WTC11 (cell line): ENCODE results near the gene RAB3B. TPM values are rescaled to one million over a fixed set of nuclear protein-coding genes. Genes with fewer than 3 reads are reported as not detected.

ENCODE experiments used
- ATAC-seq: fragments of 200-7000 bp; cut with Tn5 transposase; 2 replicates; pipeline ENCODE4 v1.10.0; 2021; ENCODE audit warnings: mild to moderate bottlenecking, moderate library complexity
- CTCF ChIA-PET: fragments of 300-600 bp; sonication (Branson Sonifier 250); formaldehyde crosslinking; loops from one replicate; lab custom pipeline; 2021; ENCODE audit warnings: antibody characterized with exemption; lab: Charles Lee
- POLR2A ChIA-PET: fragments of 350-600 bp; sonication (Branson Sonifier 250); formaldehyde crosslinking; loops from one replicate; lab custom pipeline; 2021; ENCODE audit warnings: antibody characterized with exemption; lab: Charles Lee
- DNase-seq: peaks from one replicate; pipeline ENCODE4 v3.0.0; 2021; ENCODE audit warnings: low spot score
- H3K27ac Mint-ChIP-seq: 2 replicates; pipeline ENCODE4 v1.8.0; 2021; ENCODE audit warnings: mixed read lengths
- H3K27me3 Mint-ChIP-seq: 2 replicates; pipeline ENCODE4 v1.8.0; 2021; ENCODE audit warnings: low read depth, mild to moderate bottlenecking, moderate library complexity, mixed read lengths
- H3K36me3 Mint-ChIP-seq: 2 replicates; pipeline ENCODE4 v1.8.0; 2021; ENCODE audit warnings: mixed read lengths
- H3K4me1 Mint-ChIP-seq: 2 replicates; pipeline ENCODE4 v1.8.0; 2022; ENCODE audit warnings: mixed read lengths
- H3K4me3 Mint-ChIP-seq: 2 replicates; pipeline ENCODE4 v1.8.0; 2021; ENCODE audit warnings: mild to moderate bottlenecking, moderate library complexity, mixed read lengths
- H3K9me3 Mint-ChIP-seq: 2 replicates; pipeline ENCODE4 v1.8.0; 2021; ENCODE audit warnings: mixed read lengths
- ARID4B ChIP-seq: sonication (generic); formaldehyde crosslinking; IDR thresholded peaks from 2 replicates; pipeline ENCODE4 v1.8.0; 2023; ENCODE audit warnings: missing genetic modification reagents, mild to moderate bottlenecking, borderline replicate concordance
- ATF2 ChIP-seq: sonication (generic); formaldehyde crosslinking; IDR thresholded peaks from 2 replicates; pipeline ENCODE4 v1.8.1; 2022; ENCODE audit warnings: low read depth, missing genetic modification reagents, borderline replicate concordance
- ESRRA ChIP-seq: sonication (generic); formaldehyde crosslinking; IDR thresholded peaks from 2 replicates; pipeline ENCODE4 v1.8.1; 2022; ENCODE audit warnings: mild to moderate bottlenecking, missing genetic modification reagents, borderline replicate concordance
- FOXP1 ChIP-seq: sonication (generic); formaldehyde crosslinking; IDR thresholded peaks from 2 replicates; pipeline ENCODE4 v1.8.0; 2022; ENCODE audit warnings: missing genetic modification reagents, mild to moderate bottlenecking, moderate library complexity, borderline replicate concordance
- GRHL2 ChIP-seq: fragments of 250-450 bp; sonication (Bioruptor Pico); IDR thresholded peaks from 2 replicates; pipeline ENCODE4 v1.8.0; 2022; ENCODE audit warnings: mild to moderate bottlenecking, moderate library complexity; ENCODE audit not compliant: insufficient replicate concordance, severe bottlenecking
- KAT7 ChIP-seq: sonication (generic); formaldehyde crosslinking; IDR thresholded peaks from 2 replicates; pipeline ENCODE4 v1.8.1; 2023; ENCODE audit warnings: missing genetic modification reagents, mild to moderate bottlenecking, borderline replicate concordance
- MLX ChIP-seq: sonication (generic); formaldehyde crosslinking; IDR thresholded peaks from 2 replicates; pipeline ENCODE4 v1.8.1; 2023; ENCODE audit warnings: mild to moderate bottlenecking, missing genetic modification reagents, moderate library complexity
- MXD4 ChIP-seq: fragments of 250-450 bp; sonication (Bioruptor Pico); IDR thresholded peaks from 2 replicates; pipeline ENCODE4 v1.8.0; 2021; ENCODE audit warnings: mild to moderate bottlenecking, moderate library complexity, borderline replicate concordance
- MYBL2 ChIP-seq: sonication (generic); formaldehyde crosslinking; IDR thresholded peaks from 2 replicates; pipeline ENCODE4 v1.8.1; 2023; ENCODE audit warnings: mild to moderate bottlenecking, moderate library complexity, missing genetic modification reagents
- TEAD1 ChIP-seq: sonication (generic); formaldehyde crosslinking; IDR thresholded peaks from 2 replicates; pipeline ENCODE4 v1.8.0; 2022; ENCODE audit warnings: mild to moderate bottlenecking, missing genetic modification reagents
- ZNF121 ChIP-seq: sonication (generic); formaldehyde crosslinking; IDR thresholded peaks from 2 replicates; pipeline ENCODE4 v1.8.0; 2023; ENCODE audit warnings: missing genetic modification reagents
- ZNF423 ChIP-seq: fragments of 250-450 bp; sonication (Bioruptor Pico); IDR thresholded peaks from 2 replicates; pipeline ENCODE4 v2.1.2; 2022; ENCODE audit warnings: mild to moderate bottlenecking, moderate library complexity
- ZNF671 ChIP-seq: fragments of 250-450 bp; sonication (Bioruptor Pico); IDR thresholded peaks from 2 replicates; pipeline ENCODE4 v1.8.0; 2021; ENCODE audit warnings: mild to moderate bottlenecking
- total RNA-seq: library from RNA; stranded (reverse); gene quantifications from 3 replicates; pipeline ENCODE4 v1.2.3, GENCODE V29; 2021
- TF ChIP-seq, protein P1 (sequence below): fragments of 250-450 bp; sonication (Bioruptor Pico); IDR thresholded peaks from 2 replicates; pipeline ENCODE4 v1.8.0; 2021; ENCODE audit warnings: mild to moderate bottlenecking
- TF ChIP-seq, protein P2 (sequence below): fragments of 250-450 bp; sonication (Bioruptor Pico); IDR thresholded peaks from 2 replicates; pipeline ENCODE4 v1.9.0; 2021; ENCODE audit warnings: mild to moderate bottlenecking

RAB3B gene
- total RNA-seq, 1 experiment from 2014 or later: 36.9 TPM

GRCh38 chr1:51982161-51982560 lies 8.3 kb downstream of the RAB3B start:
- ChIA-PET POLR2A (no interaction called here), CTCF (no interaction called here)
- TF ChIP-seq, protein P1, sequence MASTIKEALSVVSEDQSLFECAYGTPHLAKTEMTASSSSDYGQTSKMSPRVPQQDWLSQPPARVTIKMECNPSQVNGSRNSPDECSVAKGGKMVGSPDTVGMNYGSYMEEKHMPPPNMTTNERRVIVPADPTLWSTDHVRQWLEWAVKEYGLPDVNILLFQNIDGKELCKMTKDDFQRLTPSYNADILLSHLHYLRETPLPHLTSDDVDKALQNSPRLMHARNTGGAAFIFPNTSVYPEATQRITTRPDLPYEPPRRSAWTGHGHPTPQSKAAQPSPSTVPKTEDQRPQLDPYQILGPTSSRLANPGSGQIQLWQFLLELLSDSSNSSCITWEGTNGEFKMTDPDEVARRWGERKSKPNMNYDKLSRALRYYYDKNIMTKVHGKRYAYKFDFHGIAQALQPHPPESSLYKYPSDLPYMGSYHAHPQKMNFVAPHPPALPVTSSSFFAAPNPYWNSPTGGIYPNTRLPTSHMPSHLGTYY (CRISPR knock-in tag): no peak
- TF ChIP-seq ATF2 (CRISPR knock-in tag): no peak
- no peak for TF ChIP-seq GRHL2 (CRISPR knock-in tag)
- no peak for TF ChIP-seq ZNF121 (CRISPR knock-in tag)
- TF ChIP-seq MLX (CRISPR knock-in tag): no peak
- no peak for TF ChIP-seq KAT7 (CRISPR knock-in tag)
- no peak for TF ChIP-seq ARID4B (CRISPR knock-in tag)
- no peak overlapping the region for H3K4me3 Mint-ChIP-seq
- H3K9me3 Mint-ChIP-seq: no peaks in the 10 kb centered on the region
- DNase-seq: no peak
- H3K36me3 Mint-ChIP-seq: peaks cover 16% of the 10 kb centered on the region
- no peaks in the 10 kb centered on the region for H3K27me3 Mint-ChIP-seq
- peaks cover 6% of the 10 kb centered on the region for H3K4me1 Mint-ChIP-seq
- no peak for ATAC-seq
- no peak overlapping the region for H3K27ac Mint-ChIP-seq

DNA sequence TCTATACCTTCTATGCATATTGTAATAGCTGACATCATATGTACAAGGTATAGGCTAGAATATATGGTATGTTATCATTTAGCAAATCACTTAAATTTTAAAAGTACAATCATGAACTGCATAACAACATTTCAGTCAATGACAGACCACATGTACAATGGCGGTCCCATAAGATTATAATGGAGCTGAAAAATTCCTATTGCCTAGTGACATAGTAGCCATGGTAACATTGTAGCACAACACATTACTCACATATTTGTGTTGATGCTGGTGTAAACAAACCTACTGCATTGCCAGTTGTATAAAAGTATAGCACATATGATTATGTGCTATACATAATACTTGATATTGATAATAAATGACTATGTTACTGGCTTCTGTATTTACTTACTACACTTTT lies 8.9 kb downstream of the RAB3B start:
- Mint-ChIP-seq H3K27me3 (no peaks in the 10 kb centered on the region), H3K27ac (no peak overlapping the region), H3K9me3 (no peaks in the 10 kb centered on the region), H3K4me1 (peaks cover 1% of the 10 kb centered on the region), H3K4me3 (no peak overlapping the region), H3K36me3 (peaks cover 18% of the 10 kb centered on the region)
- ATAC-seq: no peak
- ChIA-PET CTCF (no interaction called here), POLR2A (no interaction called here)
- no peak for DNase-seq
- no peak for TF ChIP-seq ESRRA
- no peak for TF ChIP-seq ZNF671 (CRISPR knock-in tag)
- no peak for TF ChIP-seq ZNF423 (CRISPR knock-in tag)

DNA sequence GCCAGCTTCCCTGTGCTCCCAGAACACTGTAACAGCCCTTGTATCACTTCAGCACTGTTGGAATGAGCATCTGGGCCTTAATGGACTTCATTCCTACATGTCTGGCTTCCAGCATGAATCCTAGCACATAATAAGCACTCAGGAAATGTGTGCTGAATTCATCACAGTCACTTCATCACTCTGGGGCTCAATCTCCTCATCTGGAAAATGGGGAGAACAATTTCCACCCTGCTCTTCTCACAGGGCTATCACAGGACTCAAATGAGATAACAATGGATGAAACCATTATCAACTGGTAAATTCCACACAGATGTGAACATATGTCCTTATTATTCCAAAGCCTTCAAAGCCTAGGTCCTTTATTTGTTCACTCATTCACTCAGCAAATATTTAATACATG lies 12.4 kb downstream of the RAB3B start:
- H3K27ac Mint-ChIP-seq: no peak overlapping the region
- H3K36me3 Mint-ChIP-seq: peaks cover 41% of the 10 kb centered on the region
- H3K4me3 Mint-ChIP-seq: no peak overlapping the region
- no peaks in the 10 kb centered on the region for H3K9me3 Mint-ChIP-seq
- DNase-seq: no peak
- ChIA-PET CTCF (no interaction called here), POLR2A (no interaction called here)
- TF ChIP-seq MXD4 (CRISPR knock-in tag): no peak
- TF ChIP-seq, protein P2, sequence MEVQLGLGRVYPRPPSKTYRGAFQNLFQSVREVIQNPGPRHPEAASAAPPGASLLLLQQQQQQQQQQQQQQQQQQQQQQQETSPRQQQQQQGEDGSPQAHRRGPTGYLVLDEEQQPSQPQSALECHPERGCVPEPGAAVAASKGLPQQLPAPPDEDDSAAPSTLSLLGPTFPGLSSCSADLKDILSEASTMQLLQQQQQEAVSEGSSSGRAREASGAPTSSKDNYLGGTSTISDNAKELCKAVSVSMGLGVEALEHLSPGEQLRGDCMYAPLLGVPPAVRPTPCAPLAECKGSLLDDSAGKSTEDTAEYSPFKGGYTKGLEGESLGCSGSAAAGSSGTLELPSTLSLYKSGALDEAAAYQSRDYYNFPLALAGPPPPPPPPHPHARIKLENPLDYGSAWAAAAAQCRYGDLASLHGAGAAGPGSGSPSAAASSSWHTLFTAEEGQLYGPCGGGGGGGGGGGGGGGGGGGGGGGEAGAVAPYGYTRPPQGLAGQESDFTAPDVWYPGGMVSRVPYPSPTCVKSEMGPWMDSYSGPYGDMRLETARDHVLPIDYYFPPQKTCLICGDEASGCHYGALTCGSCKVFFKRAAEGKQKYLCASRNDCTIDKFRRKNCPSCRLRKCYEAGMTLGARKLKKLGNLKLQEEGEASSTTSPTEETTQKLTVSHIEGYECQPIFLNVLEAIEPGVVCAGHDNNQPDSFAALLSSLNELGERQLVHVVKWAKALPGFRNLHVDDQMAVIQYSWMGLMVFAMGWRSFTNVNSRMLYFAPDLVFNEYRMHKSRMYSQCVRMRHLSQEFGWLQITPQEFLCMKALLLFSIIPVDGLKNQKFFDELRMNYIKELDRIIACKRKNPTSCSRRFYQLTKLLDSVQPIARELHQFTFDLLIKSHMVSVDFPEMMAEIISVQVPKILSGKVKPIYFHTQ (CRISPR knock-in tag): no peak
- no peak for TF ChIP-seq TEAD1 (CRISPR knock-in tag)
- no peak for TF ChIP-seq FOXP1 (CRISPR knock-in tag)
- TF ChIP-seq MYBL2 (CRISPR knock-in tag): no peak
- TF ChIP-seq, protein P1 (CRISPR knock-in tag): no peak
- no peak for ATAC-seq
- no peaks in the 10 kb centered on the region for H3K27me3 Mint-ChIP-seq
- no peaks in the 10 kb centered on the region for H3K4me1 Mint-ChIP-seq
